HG02870 (cell line): ENCODE measurements around the gene ENOX2.
A peak's percentile ranks its signal among the peaks of the same experiment; 100 is the strongest.
"Not testable (repeated sequence)": the region's sequence is repeated elsewhere in the genome, so short reads cannot be mapped to it uniquely, and the experiment has no call there.

Source experiments
- ATAC-seq: cut with Tn5 transposase; IDR thresholded peaks from one replicate; pipeline ENCODE4 v1.9.1; 2021; ENCODE audit warnings: mild to moderate bottlenecking, moderate library complexity; ENCODE audit not compliant: unreplicated experiment

ENOX2 gene

GRCh38 chrX:130902783-130903613, at the start of gene ENOX2:
ENOX2 (minus strand) TSS chrX:130903209; CDS start chrX:130703216, 199,993 bp downstream.
- ATAC-seq = peak; percentile 96

GRCh38 chrX:130952266-130953043, 49.4 kb upstream of the ENOX2 start:
- ATAC-seq = peak; percentile 94

- ATAC-seq = peak; percentile 57
Measured at GRCh38 chrX:130944230-130944629, 41.2 kb upstream of the ENOX2 start.

GRCh38 chrX:130937101-130937500, 34.1 kb upstream of the ENOX2 start:
- ATAC-seq = no peak

GRCh38 chrX:130933358-130933757, 30.3 kb upstream of the ENOX2 start:
- no peak for ATAC-seq

- not testable (repeated sequence) for ATAC-seq
Measured at GRCh38 chrX:130920405-130920804, 17.4 kb upstream of the ENOX2 start.

- ATAC-seq = not testable (repeated sequence)
Measured at GRCh38 chrX:130919676-130920075, 16.7 kb upstream of the ENOX2 start.

GRCh38 chrX:130918498-130918897, 15.5 kb upstream of the ENOX2 start:
- not testable (repeated sequence) for ATAC-seq

GRCh38 chrX:130916636-130917422, 13.8 kb upstream of the ENOX2 start:
- ATAC-seq = peak; percentile 70

- ATAC-seq = no peak
Measured at GRCh38 chrX:130915302-130915701, 12.3 kb upstream of the ENOX2 start.

GRCh38 chrX:130909469-130910136, 6.6 kb upstream of the ENOX2 start:
- no peak for ATAC-seq

- no peak for ATAC-seq
Measured at GRCh38 chrX:130906776-130907175, 3.8 kb upstream of the ENOX2 start.

GRCh38 chrX:130902446-130902782, 595 bp downstream of the ENOX2 start:
- no peak for ATAC-seq

GRCh38 chrX:130896802-130897501, 6.1 kb downstream of the ENOX2 start:
- ATAC-seq = no peak

- no peak for ATAC-seq
Measured at GRCh38 chrX:130896026-130896425, 7.0 kb downstream of the ENOX2 start.

GRCh38 chrX:130895299-130895698, 7.7 kb downstream of the ENOX2 start:
- ATAC-seq = no peak

- no peak for ATAC-seq
Measured at GRCh38 chrX:130893356-130894085, 9.5 kb downstream of the ENOX2 start.

GRCh38 chrX:130887376-130887775, 15.6 kb downstream of the ENOX2 start:
- ATAC-seq = no peak

- no peak for ATAC-seq
Measured at GRCh38 chrX:130885996-130886395, 17.0 kb downstream of the ENOX2 start.
